Adipocyte (in vitro differentiated cells): ENCODE results near the gene MBNL2.

ENCODE experiments used
- DNase-seq: peaks from one replicate; pipeline ENCODE4 v3.0.0-alpha.2; 2015; ENCODE audit warnings: low read depth
- H3K27me3 ChIP-seq: replicated peaks from 2 replicates; pipeline ENCODE4 v1.7.0; 2013; ENCODE audit warnings: mild to moderate bottlenecking, low read length, moderate library complexity; ENCODE audit not compliant: control insufficient read depth, insufficient read depth
- H3K36me3 ChIP-seq: 2 replicates; pipeline ENCODE4 v1.7.0; 2013; ENCODE audit warnings: low read length, mild to moderate bottlenecking, moderate library complexity; ENCODE audit not compliant: control insufficient read depth, insufficient read depth, severe bottlenecking
- H3K4me1 ChIP-seq: 2 replicates; pipeline ENCODE4 v1.7.0; 2013; ENCODE audit warnings: mild to moderate bottlenecking, low read length, moderate library complexity; ENCODE audit not compliant: control insufficient read depth, insufficient read depth
- H3K4me3 ChIP-seq: 2 replicates; pipeline ENCODE4 v1.7.0; 2013; ENCODE audit warnings: mild to moderate bottlenecking, low read length, moderate library complexity
- H3K9ac ChIP-seq: 2 replicates; pipeline ENCODE4 v1.7.0; 2013; ENCODE audit warnings: mild to moderate bottlenecking, low read length, moderate library complexity
- H3K9me3 ChIP-seq: 2 replicates; pipeline ENCODE4 v1.7.0; 2013; ENCODE audit warnings: mild to moderate bottlenecking, low read length, moderate library complexity; ENCODE audit not compliant: control insufficient read depth

Gene MBNL2

DNA sequence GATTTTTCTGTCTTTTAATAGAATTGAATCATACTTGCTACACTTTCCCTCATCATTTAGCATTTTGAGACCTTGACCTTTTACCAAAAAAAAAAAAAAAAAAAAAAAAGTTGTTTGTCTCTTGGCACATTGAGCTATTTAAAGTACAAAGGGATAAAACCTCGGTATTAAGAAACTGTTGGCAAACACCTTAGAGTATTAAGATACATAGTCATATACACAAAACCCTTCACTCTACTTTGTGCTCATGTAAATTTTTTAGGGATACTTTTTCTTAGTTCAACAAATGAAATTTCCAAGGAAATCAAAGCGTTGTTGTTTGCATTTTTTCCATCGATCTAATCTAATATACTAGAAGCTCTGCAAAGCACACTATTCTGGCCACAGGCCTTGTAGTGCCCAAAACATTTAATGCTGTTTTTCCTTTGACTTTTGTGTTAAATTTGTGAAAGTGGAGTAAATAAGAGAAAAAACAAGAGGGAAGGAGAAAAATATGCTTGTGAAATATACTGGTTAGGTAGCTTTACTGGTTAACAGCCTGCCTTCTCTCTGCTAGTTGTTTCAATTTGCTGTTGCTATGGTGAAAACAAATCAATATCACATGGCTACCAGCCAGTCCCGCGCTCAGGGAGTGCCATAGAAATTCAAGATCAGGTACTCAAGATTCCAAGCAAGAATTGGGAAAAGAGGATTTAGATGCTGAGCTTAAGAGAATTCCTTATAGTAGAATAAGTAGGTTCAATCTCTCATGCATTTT, 2.6 kb downstream of the MBNL2 start:
- Histone ChIP-seq H3K4me3 (peak overlapping the region; percentile 97), H3K9me3 (no peaks in the 10 kb centered on the region), H3K27me3 (no peaks in the 10 kb centered on the region), H3K4me1 (peaks cover 50% of the 10 kb centered on the region), H3K9ac (peak overlapping the region; percentile 96), H3K36me3 (no peaks in the 10 kb centered on the region)
- peak; percentile 66 for DNase-seq

DNA sequence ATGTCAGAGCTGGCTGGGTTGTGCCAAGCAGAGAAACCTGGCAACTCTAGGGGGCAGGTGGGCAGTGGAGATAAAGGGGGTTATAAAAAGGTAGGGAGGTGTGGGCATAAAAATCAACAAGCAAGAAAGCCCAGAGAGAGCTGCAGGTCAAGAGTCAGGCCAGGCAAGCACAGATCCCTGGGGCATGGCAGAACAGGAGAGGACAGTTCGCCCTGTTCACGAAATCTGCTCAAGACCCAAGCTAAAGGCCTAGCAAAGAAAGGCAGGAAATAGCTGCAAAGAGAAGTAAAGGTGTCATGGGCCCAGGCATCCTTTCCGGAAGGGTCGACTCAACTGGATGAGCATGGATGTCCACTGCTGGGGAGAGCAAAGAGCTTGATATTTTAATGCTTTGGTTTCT, 3.4 kb downstream of the MBNL2 start:
- Histone ChIP-seq H3K9me3 (no peaks in the 10 kb centered on the region), H3K27me3 (no peaks in the 10 kb centered on the region), H3K9ac (peak overlapping the region; percentile 96), H3K36me3 (no peaks in the 10 kb centered on the region), H3K4me3 (peak overlapping the region; percentile 97), H3K4me1 (peaks cover 53% of the 10 kb centered on the region)
- no peak for DNase-seq

DNA sequence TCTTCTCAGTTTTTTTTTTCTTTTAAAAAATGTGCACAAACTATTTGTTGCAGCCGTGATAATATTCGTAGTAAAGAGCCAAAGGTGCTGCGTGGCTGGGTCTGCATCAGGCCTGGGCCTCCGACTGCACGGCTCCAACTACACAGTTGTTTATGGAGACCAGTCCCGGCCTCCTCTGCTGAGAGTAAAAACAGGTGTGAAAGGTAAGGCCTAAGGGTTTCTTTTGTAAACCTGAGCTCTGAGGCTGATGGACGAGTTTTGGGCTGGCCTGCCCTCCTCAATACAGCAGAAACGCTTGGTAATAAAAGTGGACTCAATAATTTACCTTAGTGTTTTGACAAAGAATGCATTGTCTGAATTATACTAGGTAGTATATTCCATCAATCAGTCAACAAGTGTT, 3.9 kb downstream of the MBNL2 start:
- H3K4me3 ChIP-seq, result peak overlapping the region; percentile 97
- peaks cover under 1% of the 10 kb centered on the region for H3K36me3 ChIP-seq

DNA sequence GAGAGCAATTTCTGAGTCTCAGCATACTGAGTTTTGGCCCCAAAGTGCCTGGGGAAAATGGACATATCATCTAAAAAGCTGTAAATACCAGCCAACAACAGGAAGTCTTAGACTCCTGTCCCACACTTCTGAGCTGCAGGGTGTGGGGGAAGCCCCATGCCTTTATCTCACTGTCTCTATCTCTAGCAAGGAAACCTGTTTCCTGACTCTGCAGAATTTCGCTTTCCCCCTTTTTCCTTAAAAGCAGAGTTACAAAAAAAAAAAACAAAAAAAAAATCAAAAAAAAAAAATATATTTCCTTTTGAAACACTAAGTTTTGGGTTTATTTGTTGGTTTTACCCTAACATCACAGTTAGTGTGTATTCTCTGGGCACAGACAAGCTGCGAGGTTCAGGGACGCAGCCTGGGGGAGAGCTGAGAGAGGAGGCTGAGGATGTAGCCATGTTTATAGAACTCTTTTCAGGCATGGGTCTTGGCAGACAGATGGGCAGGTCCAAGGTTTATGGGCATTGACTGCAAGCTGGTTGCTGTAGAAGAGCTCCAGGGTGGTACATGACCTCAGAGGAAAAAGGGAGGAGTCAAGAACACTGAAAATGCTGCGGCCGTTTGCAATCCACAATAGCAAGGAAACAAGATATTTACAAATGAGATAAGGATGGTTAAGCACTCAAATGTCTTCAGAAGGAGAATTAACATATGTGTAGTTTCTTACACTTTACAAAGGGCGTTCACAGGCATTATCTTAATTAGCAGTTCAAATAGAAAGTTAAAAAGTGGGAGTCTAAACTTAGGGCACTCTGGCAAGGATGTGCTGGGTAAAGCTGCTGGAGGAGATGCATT, 4.9 kb downstream of the MBNL2 start:
- DNase-seq, result no peak
- Histone ChIP-seq H3K9me3 (no peaks in the 10 kb centered on the region), H3K4me3 (peak overlapping the region; percentile 97), H3K4me1 (peaks cover 56% of the 10 kb centered on the region), H3K36me3 (peaks cover 10% of the 10 kb centered on the region), H3K9ac (peak overlapping the region; percentile 96), H3K27me3 (no peaks in the 10 kb centered on the region)

More for the DNA sequence above, 3.9 kb downstream of the MBNL2 start:
- no peak for DNase-seq
- Histone ChIP-seq H3K4me1 (peaks cover 53% of the 10 kb centered on the region), H3K9ac (peak overlapping the region; percentile 96), H3K27me3 (no peaks in the 10 kb centered on the region), H3K9me3 (no peaks in the 10 kb centered on the region)

DNA sequence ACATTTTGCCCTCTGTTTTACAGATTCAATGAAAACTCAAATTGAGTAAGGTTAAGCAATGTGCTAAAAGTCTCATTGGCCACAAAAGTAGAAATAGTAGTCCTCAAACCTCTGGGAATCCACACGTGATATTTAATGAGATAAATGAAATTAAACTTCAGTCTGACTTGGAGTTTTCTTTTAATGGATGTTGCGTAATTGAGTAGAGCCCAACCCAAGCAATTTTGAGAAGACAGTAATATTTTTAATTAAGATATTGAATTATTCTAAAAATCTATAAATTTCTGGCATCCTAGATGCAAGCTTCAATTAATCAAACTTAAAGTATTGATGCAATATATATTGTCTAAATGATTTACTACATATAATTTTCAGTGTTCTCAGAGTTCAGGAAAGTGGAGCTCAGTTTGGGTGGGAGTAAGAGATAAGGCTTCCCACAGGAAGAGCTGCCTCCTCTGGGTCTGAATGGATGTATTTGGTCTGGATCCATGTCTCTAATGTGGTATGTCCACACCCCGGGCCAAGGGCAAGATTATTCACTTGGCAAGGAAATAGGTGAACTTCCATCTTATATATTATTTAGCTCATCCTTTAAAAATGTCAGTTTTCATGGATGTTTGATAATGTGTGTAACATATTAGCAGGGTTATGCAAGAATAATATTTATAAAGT, 6.9 kb downstream of the MBNL2 start:
- Histone ChIP-seq H3K4me1 (peaks cover 57% of the 10 kb centered on the region), H3K9ac (no peak overlapping the region), H3K36me3 (peaks cover 15% of the 10 kb centered on the region), H3K27me3 (no peaks in the 10 kb centered on the region), H3K4me3 (no peak overlapping the region), H3K9me3 (no peaks in the 10 kb centered on the region)
- no peak for DNase-seq

DNA sequence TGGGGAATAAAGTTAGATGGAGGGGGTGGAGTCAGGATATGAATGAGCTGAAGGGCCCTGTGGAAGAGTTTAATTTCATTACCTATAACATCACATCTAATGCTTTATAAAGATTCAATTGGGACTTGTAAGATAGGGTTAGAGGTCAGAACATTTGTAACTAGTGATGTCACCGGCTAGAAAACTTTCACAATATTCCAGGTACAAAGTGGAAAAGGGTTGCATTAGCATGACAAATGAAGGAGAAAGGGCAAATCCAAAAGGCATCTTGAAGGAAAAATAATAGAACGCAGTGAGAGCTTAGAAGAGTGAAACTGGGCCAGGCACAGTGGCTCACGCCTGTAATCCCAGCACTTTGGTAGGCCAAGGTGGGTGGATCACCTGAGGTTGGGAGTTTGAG, 7.6 kb downstream of the MBNL2 start:
- Histone ChIP-seq H3K36me3 (peaks cover 22% of the 10 kb centered on the region), H3K9me3 (no peaks in the 10 kb centered on the region), H3K4me3 (no peak overlapping the region), H3K9ac (no peak overlapping the region), H3K27me3 (no peaks in the 10 kb centered on the region), H3K4me1 (peaks cover 57% of the 10 kb centered on the region)
- no peak for DNase-seq

DNA sequence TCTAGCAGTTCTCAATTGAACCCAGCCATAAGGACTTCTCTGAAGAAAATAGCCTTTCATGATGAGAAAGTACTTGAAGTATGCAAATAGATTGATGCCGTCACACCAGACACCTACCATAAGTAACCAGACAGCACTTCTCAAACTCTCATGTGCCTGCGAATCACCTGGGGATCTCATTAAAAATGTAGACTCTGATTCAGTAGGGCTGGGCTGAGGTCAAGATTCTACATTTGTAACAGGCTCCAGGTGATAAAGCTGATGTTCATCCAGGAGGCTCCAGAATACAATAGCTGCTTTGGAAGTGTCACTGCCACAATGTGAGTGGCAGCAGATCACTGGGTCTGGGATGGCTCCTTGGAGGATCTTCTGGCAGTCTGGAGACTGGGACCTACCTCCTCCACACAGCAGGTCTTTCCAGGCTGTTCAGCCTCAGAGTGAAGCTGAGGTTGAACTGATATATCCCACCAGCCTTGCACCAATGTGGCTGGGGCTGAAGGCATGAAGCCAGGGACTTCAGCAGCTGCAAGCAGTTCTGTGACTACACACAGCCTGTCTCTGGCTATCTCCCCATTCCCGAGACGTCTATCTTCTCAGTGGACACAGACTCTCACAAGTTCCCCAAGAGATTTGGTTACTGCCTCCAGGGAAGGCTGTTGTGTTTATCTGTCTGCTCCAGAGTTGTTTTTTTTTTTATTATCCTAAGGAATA, 9.1 kb downstream of the MBNL2 start:
- H3K9ac ChIP-seq, result no peak overlapping the region
- H3K36me3 ChIP-seq, result peaks cover 25% of the 10 kb centered on the region
- H3K4me3 ChIP-seq, result no peak overlapping the region
- H3K4me1 ChIP-seq, result peaks cover 52% of the 10 kb centered on the region
- no peak for DNase-seq
- H3K9me3 ChIP-seq, result no peaks in the 10 kb centered on the region
- no peaks in the 10 kb centered on the region for H3K27me3 ChIP-seq

DNA sequence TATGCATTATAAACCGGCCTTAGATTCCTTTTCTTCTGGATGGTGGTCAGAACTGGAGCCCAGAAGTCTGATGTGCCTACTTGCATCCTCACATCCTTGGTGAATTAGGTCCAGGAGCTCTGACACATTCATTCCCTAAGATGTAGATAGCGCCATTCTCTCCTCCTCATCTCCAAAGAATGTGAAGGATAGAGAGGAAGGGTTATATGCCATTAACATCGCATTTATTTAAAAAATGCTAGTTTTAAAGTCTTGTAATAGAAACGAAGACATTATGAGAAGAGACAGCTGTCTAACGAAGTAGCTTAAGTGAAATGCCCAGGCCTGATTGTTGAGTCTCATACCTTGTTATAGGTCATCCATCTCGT, 9.7 kb downstream of the MBNL2 start:
- Histone ChIP-seq H3K36me3 (peaks cover 25% of the 10 kb centered on the region), H3K27me3 (no peaks in the 10 kb centered on the region)
- no peak for DNase-seq

DNA sequence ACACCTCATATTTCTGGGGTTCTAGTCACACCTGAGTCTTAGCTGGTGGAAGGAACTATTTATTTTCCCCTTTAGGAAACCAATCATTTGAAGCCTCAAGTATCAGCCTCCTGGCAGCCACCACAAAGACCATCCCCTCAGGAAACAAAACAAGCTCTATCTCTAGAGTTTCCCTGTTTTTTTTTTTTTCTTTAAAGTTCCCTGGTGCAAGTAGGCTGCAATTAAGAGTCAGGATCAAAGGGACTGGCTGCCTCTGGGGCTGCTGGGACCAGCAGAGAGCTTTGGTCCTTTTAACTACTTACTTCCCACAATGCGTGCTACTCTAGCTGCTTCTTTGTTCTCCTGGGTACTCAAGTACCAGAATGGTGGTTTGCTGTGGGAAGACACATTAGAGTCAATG, 11.4 kb downstream of the MBNL2 start:
- Histone ChIP-seq H3K36me3 (peaks cover 28% of the 10 kb centered on the region), H3K9me3 (no peaks in the 10 kb centered on the region), H3K9ac (no peak overlapping the region), H3K4me1 (peaks cover 41% of the 10 kb centered on the region), H3K4me3 (no peak overlapping the region), H3K27me3 (no peaks in the 10 kb centered on the region)
- no peak for DNase-seq

More for the DNA sequence above, 9.7 kb downstream of the MBNL2 start:
- Histone ChIP-seq H3K4me1 (peaks cover 51% of the 10 kb centered on the region), H3K4me3 (no peak overlapping the region), H3K9me3 (no peaks in the 10 kb centered on the region), H3K9ac (no peak overlapping the region)

DNA sequence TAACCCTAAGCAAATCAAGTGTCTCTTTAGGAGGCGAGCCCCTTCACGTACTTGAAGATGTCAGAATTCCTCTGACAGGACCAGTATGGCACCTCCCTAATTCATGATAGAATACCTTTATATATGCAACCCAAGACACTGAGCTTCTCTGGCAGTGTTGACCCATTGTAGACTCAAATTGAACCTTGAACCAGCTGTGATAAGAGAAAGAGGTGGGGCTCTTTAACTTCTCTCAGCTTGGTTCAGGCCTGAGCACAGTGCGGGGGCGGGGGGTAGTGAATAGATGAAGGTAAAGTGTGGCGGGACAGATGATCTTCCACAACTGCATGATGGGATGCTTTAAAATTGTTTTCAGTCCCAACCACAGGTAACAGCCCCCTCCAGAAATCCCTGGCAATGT, 12.1 kb downstream of the MBNL2 start:
- Histone ChIP-seq H3K4me3 (no peak overlapping the region), H3K9ac (no peak overlapping the region), H3K36me3 (peaks cover 28% of the 10 kb centered on the region), H3K9me3 (no peaks in the 10 kb centered on the region), H3K4me1 (peaks cover 36% of the 10 kb centered on the region), H3K27me3 (no peaks in the 10 kb centered on the region)
- DNase-seq, result no peak

DNA sequence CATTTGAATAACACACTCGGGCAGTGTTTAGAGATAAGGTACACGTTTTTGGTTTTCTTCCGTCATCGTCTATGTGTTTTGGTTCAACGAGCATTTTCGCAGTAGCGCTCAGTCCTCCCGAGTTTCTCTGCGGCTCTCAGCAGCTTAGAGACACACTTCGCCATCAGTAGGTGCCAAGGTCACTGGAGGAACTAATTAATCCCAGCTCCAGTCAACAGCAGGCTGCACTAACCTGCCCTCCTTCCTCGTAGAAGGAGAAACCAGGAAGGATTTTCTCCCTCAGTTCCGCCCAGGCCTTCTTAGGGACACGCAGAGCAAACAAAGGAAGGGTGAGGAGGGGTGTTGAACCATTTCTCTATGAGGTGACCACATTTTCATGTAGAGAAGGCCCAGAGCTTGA, 12.6 kb downstream of the MBNL2 start:
- Histone ChIP-seq H3K9ac (no peak overlapping the region), H3K27me3 (no peaks in the 10 kb centered on the region), H3K36me3 (peaks cover 28% of the 10 kb centered on the region), H3K4me3 (no peak overlapping the region), H3K4me1 (peaks cover 36% of the 10 kb centered on the region), H3K9me3 (no peaks in the 10 kb centered on the region)
- no peak for DNase-seq
